Heart left ventricle (tissue), 13 donors: ENCODE data around the gene SORCS2.

Experiments
- POLR2A ChIP-seq, 2 donors: fragments of 450-650 bp; IDR thresholded peaks; one replicate each; pipeline ENCODE4 v1.6.1; 2017; ENCODE audit warnings: antibody characterized with exemption in 2 of 2, mild to moderate bottlenecking in 2 of 2, moderate library complexity in 2 of 2
- TF ChIP-seq, protein P1 (sequence below), 12 donors: fragments of 200-600 bp; sonication (generic) in 4 of 12; IDR thresholded peaks; one replicate each; pipeline versions ENCODE4 v1.5.0 to v1.8.0; 2018 to 2022; ENCODE audit warnings: antibody characterized with exemption in 12 of 12, mild to moderate bottlenecking in 5 of 12
- donor health status: ischemic (EF 13 %, LVEDD 7.1; RV severe dilation, severe dysfunction).
- donor health status: DM: no; HTN: yes; CAD: no.
- donor health status: DM: no; HTN: no; CAD: no.
- donor health status: ischemic (EF 25% LVEDD 6.9; RV normal size, moderate dysfunction).
- donor health status: ischemic (EF 25% LVEDD 5.7; RV mildly dilated, moderate dysfunction).
- donor health status: ischemic (EF 35%, LVEDD 5.7; RV mildly dilated, moderate dysfunction).
- donor health status: nonischemic (EF 11% LVEDD 7.7; RV severe dilation, severe dysfunction).
- donor health status: DM: yes; HTN: yes; CAD: no.
- donor health status: PGD.
- donor health status: ischemic (EF 29% LVEDD 5.4; RV normal size, mild dysfunction).
- donor health status: nonischemic (EF 23%, LVEDD 6.1; RV moderate dilation, normal function).

- TF ChIP-seq, protein P1, sequence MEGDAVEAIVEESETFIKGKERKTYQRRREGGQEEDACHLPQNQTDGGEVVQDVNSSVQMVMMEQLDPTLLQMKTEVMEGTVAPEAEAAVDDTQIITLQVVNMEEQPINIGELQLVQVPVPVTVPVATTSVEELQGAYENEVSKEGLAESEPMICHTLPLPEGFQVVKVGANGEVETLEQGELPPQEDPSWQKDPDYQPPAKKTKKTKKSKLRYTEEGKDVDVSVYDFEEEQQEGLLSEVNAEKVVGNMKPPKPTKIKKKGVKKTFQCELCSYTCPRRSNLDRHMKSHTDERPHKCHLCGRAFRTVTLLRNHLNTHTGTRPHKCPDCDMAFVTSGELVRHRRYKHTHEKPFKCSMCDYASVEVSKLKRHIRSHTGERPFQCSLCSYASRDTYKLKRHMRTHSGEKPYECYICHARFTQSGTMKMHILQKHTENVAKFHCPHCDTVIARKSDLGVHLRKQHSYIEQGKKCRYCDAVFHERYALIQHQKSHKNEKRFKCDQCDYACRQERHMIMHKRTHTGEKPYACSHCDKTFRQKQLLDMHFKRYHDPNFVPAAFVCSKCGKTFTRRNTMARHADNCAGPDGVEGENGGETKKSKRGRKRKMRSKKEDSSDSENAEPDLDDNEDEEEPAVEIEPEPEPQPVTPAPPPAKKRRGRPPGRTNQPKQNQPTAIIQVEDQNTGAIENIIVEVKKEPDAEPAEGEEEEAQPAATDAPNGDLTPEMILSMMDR (IDR thresholded peaks at IDR 0.05), result no peak
- TF ChIP-seq POLR2A (IDR thresholded peaks at IDR 0.05), result no peak
Measured at GRCh38 chr4:7331682-7332000, 139.3 kb downstream of the SORCS2 start.
